Activated B cell treated with CpG ODN at 0.5 μM for 24 hours (primary cell): ENCODE measurements around the gene RNF31. TPM values are rescaled to one million over a fixed set of nuclear protein-coding genes. Genes with fewer than 3 reads are reported as not detected.
A peak's percentile ranks its signal among the peaks of the same experiment; 100 is the strongest.

Experiments used
- ATAC-seq: fragments of 200-7000 bp; cut with Tn5 transposase; one replicate; pipeline ENCODE4 v1.10.0; 2021; ENCODE audit warnings: low read depth, mild to moderate bottlenecking, moderate library complexity
- CTCF ChIA-PET: fragments of 350-600 bp; sonication (Branson Sonifier 250); formaldehyde crosslinking; loops from one replicate; lab custom pipeline; 2021; ENCODE audit warnings: antibody characterized with exemption; lab: Charles Lee
- POLR2A ChIA-PET: fragments of 350-600 bp; sonication (Branson Sonifier 250); formaldehyde crosslinking; loops from one replicate; lab custom pipeline; 2021; ENCODE audit warnings: antibody characterized with exemption; lab: Charles Lee
- DNase-seq: peaks from one replicate; pipeline ENCODE4 v3.0.0; 2022
- H3K27ac Mint-ChIP-seq: one replicate; pipeline ENCODE4 v1.8.0; 2020; ENCODE audit warnings: mixed read lengths
- H3K27me3 Mint-ChIP-seq: one replicate; pipeline ENCODE4 v1.8.0; 2021; ENCODE audit warnings: mixed read lengths
- H3K36me3 Mint-ChIP-seq: one replicate; pipeline ENCODE4 v1.8.0; 2021; ENCODE audit warnings: low read depth, mixed read lengths
- H3K4me1 Mint-ChIP-seq: one replicate; pipeline ENCODE4 v1.8.0; 2021; ENCODE audit warnings: mixed read lengths
- H3K4me3 Mint-ChIP-seq: one replicate; pipeline ENCODE4 v1.8.0; 2020; ENCODE audit warnings: mild to moderate bottlenecking, mixed read lengths
- H3K9me3 Mint-ChIP-seq: one replicate; pipeline ENCODE4 v1.8.0; 2020; ENCODE audit warnings: mixed read lengths
- intact Hi-C: fragments of 100-400 bp; cut with micrococcal nuclease; formaldehyde crosslinking; loops from one replicate; pipeline ENCODE4 v1.15.1; 2024
- total RNA-seq: library from RNA; stranded (reverse); gene quantifications from 2 replicates; pipeline ENCODE4 v1.2.3, GENCODE V29; 2022
- TF ChIP-seq, protein P1 (sequence below): fragments of 200-600 bp; IDR thresholded peaks from one replicate; pipeline ENCODE4 v1.8.0; 2022; ENCODE audit warnings: antibody characterized with exemption, mild to moderate bottlenecking

Gene RNF31
- total RNA-seq, 1 donor from 2014 or later = 99.8 TPM

- Mint-ChIP-seq H3K9me3 (no peaks in the 10 kb centered on the region), H3K36me3 (peaks cover 68% of the 10 kb centered on the region), H3K4me3 (no peak overlapping the region), H3K27me3 (no peaks in the 10 kb centered on the region), H3K27ac (no peak overlapping the region), H3K4me1 (peaks cover 30% of the 10 kb centered on the region)
- ChIA-PET CTCF (interaction anchor here (1.2 to 1.8 kb wide), 4 partner anchors 17 to 125 kb away, joined by 3 to 5 read pairs (median 4); partner anchors contain the start of genes PSME1 and TINF2), POLR2A (interaction anchor here (1.0 to 6.1 kb wide), 7 partner anchors 9 to 44 kb away, joined by 3 to 239 read pairs (median 22); partner anchors contain the start of genes EMC9, IRF9, PCK2 and PSME1)
- intact Hi-C loops = loop anchor here (10.0 kb wide), 1 partner anchor 1022 kb away; the partner anchor contains the start of genes ACIN1 and C14orf119
- ATAC-seq (no peak), DNase-seq (no peak)
- TF ChIP-seq, protein P1, sequence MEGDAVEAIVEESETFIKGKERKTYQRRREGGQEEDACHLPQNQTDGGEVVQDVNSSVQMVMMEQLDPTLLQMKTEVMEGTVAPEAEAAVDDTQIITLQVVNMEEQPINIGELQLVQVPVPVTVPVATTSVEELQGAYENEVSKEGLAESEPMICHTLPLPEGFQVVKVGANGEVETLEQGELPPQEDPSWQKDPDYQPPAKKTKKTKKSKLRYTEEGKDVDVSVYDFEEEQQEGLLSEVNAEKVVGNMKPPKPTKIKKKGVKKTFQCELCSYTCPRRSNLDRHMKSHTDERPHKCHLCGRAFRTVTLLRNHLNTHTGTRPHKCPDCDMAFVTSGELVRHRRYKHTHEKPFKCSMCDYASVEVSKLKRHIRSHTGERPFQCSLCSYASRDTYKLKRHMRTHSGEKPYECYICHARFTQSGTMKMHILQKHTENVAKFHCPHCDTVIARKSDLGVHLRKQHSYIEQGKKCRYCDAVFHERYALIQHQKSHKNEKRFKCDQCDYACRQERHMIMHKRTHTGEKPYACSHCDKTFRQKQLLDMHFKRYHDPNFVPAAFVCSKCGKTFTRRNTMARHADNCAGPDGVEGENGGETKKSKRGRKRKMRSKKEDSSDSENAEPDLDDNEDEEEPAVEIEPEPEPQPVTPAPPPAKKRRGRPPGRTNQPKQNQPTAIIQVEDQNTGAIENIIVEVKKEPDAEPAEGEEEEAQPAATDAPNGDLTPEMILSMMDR = no peak
These were observed 30.1 kb upstream of the RNF31 start for GRCh38 chr14:24117179-24117578.

DNA sequence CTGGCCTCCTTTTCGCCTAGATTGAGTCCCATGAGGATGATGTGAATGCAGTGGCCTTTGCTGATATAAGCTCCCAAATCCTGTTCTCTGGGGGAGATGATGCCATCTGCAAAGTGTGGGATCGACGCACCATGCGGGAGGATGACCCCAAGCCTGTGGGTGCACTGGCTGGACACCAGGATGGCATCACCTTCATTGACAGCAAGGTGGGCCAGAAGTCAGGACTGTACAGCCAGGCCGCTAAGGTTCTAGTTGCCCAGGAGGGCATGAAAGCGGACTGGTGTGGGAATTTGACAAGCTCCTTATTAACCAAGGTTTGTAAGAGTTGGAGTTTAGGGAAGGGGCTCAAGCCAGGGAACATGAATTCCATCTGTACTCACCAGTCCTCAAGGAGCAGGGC lies 27.6 kb upstream of the RNF31 start:
- Mint-ChIP-seq H3K4me3 (no peak overlapping the region), H3K4me1 (peaks cover 47% of the 10 kb centered on the region), H3K27me3 (no peaks in the 10 kb centered on the region), H3K36me3 (peaks cover 81% of the 10 kb centered on the region), H3K27ac (no peak overlapping the region), H3K9me3 (no peaks in the 10 kb centered on the region)
- no peak for DNase-seq
- ChIA-PET POLR2A (interaction anchor here (1.0 kb wide), 1 partner anchor 16 kb away, joined by 4 read pairs; the partner anchor contains the start of gene PSME1), CTCF (no interaction called here)
- intact Hi-C loops = loop anchor here (10.0 kb wide), 1 partner anchor 1025 kb away; the partner anchor contains the start of genes ACIN1 and C14orf119
- no peak for ATAC-seq
- TF ChIP-seq, protein P1 = no peak

GRCh38 chr14:24121210-24121609 lies 26.1 kb upstream of the RNF31 start:
- Mint-ChIP-seq H3K27ac (no peak overlapping the region), H3K27me3 (no peaks in the 10 kb centered on the region), H3K36me3 (peaks cover 74% of the 10 kb centered on the region), H3K9me3 (no peaks in the 10 kb centered on the region), H3K4me1 (peaks cover 33% of the 10 kb centered on the region), H3K4me3 (no peak overlapping the region)
- intact Hi-C loops = no loop called here
- ChIA-PET CTCF (interaction anchor here (0.8 kb wide), 1 partner anchor 40 kb away, joined by 3 read pairs; the partner anchor contains the start of gene IRF9), POLR2A (interaction anchor here (2.5 kb wide), 2 partner anchors 14 to 27 kb away, joined by 12 to 14 read pairs; partner anchors contain the start of genes PCK2 and PSME1)
- TF ChIP-seq, protein P1 = no peak
- no peak for DNase-seq
- ATAC-seq = no peak

- TF ChIP-seq, protein P1 = no peak
- CTCF ChIA-PET = interaction anchor here (1.6 kb wide), 1 partner anchor 14 kb away, joined by 8 read pairs; no protein-coding TSS in a partner anchor
- H3K27me3 Mint-ChIP-seq = no peaks in the 10 kb centered on the region
- ATAC-seq (peak; percentile 39), DNase-seq (no peak)
- H3K4me3 Mint-ChIP-seq = no peak overlapping the region
- H3K9me3 Mint-ChIP-seq = no peaks in the 10 kb centered on the region
- peaks cover 32% of the 10 kb centered on the region for H3K4me1 Mint-ChIP-seq
- H3K27ac Mint-ChIP-seq = no peak overlapping the region
- H3K36me3 Mint-ChIP-seq = peaks cover 65% of the 10 kb centered on the region
- POLR2A ChIA-PET = interaction anchor here (0.6 to 4.1 kb wide), 9 partner anchors 8 to 123 kb away, joined by 3 to 46 read pairs (median 10); partner anchors contain the start of genes DCAF11, IRF9, NRL and PCK2
- intact Hi-C loops = no loop called here
These were observed 24.9 kb upstream of the RNF31 start for GRCh38 chr14:24122416-24122815.

DNA sequence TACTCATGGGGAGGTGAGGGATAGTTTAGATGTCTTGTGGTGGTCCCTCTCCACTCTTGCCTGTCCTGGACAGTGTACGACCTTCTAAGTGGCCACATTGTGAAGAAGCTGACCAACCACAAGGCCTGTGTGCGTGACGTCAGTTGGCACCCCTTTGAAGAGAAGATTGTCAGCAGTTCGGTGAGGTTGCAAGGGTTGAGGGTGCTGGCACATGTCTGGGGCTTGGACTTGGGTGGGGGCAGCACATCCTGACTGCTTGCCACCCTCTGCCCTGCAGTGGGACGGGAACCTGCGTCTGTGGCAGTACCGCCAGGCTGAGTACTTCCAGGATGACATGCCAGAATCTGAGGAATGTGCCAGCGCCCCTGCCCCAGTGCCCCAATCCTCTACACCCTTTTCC lies 24.4 kb upstream of the RNF31 start:
- peak overlapping the region; percentile 93 for H3K27ac Mint-ChIP-seq
- intact Hi-C loops = loop anchor here (1.0 kb wide), 2 partner anchors 8 to 12 kb away; no protein-coding TSS in a partner anchor
- DNase-seq (no peak), ATAC-seq (no peak)
- H3K4me3 Mint-ChIP-seq = no peak overlapping the region
- H3K36me3 Mint-ChIP-seq = peaks cover 60% of the 10 kb centered on the region
- POLR2A ChIA-PET = interaction anchor here (0.6 to 4.1 kb wide), 6 partner anchors 8 to 51 kb away, joined by 3 to 46 read pairs (median 13); partner anchors contain the start of genes DCAF11, IRF9, NRL and PCK2
- CTCF ChIA-PET = interaction anchor here (1.6 to 1.7 kb wide), 2 partner anchors 13 to 14 kb away, joined by 4 to 8 read pairs; partner anchors contain the start of gene PSME1
- peaks cover 35% of the 10 kb centered on the region for H3K4me1 Mint-ChIP-seq
- no peaks in the 10 kb centered on the region for H3K27me3 Mint-ChIP-seq
- TF ChIP-seq, protein P1 = no peak
- H3K9me3 Mint-ChIP-seq = no peaks in the 10 kb centered on the region
